IMR-90 (cell line): ENCODE results near the gene RAD51AP2. TPM values are rescaled to one million over a fixed set of nuclear protein-coding genes. Genes with fewer than 3 reads are reported as not detected.

Experiments used
- ATAC-seq: fragments of 200-7000 bp; cut with Tn5 transposase; 2 replicates; pipeline ENCODE4 v1.9.1; 2020; ENCODE audit warnings: low read depth, mild to moderate bottlenecking, moderate library complexity
- BruUV-seq: library from RNA; stranded (reverse); fragments of 400-500 nt; replicated peaks from 2 replicates; lab custom pipeline; 2021; lab: Mats Ljungman, UMichigan
- CTCF ChIA-PET: fragments of 300-600 bp; formaldehyde crosslinking; extraction: SDS; loops from one replicate; lab custom pipeline; 2021; ENCODE audit warnings: antibody characterized with exemption; lab: Yijun Ruan, JAX
- POLR2A ChIA-PET: fragments of 300-600 bp; sonication (Branson Sonifier 250); formaldehyde crosslinking; loops from one replicate; lab custom pipeline; 2022; ENCODE audit warnings: antibody characterized with exemption; ENCODE audit not compliant: unreplicated experiment; lab: Charles Lee
- DNase-seq: peaks from one replicate; pipeline ENCODE4 v3.0.0; 2013
- H2AFZ ChIP-seq: replicated peaks from 2 replicates; pipeline ENCODE3; 2013; ENCODE audit warnings: low read length, mild to moderate bottlenecking; ENCODE audit not compliant: poor library complexity
- H2AK5ac ChIP-seq: 2 replicates; pipeline ENCODE4 v1.6.1; 2013; ENCODE audit warnings: low read depth, low read length, inconsistent platforms
- H2AK9ac ChIP-seq: replicated peaks from 2 replicates; pipeline ENCODE3; 2013; ENCODE audit warnings: mild to moderate bottlenecking, low read depth, low read length, moderate library complexity; ENCODE audit not compliant: poor library complexity
- H2BK120ac ChIP-seq: 2 replicates; pipeline ENCODE4 v1.6.1; 2013; ENCODE audit warnings: low read depth, low read length, inconsistent platforms
- H2BK15ac ChIP-seq: 3 replicates; pipeline ENCODE4 v1.6.1; 2013; ENCODE audit warnings: low read depth, low read length, inconsistent platforms
- H2BK20ac ChIP-seq: 2 replicates; pipeline ENCODE4 v1.6.1; 2013; ENCODE audit warnings: low read depth, mild to moderate bottlenecking, inconsistent platforms, low read length, moderate library complexity
- H2BK5ac ChIP-seq: 2 replicates; pipeline ENCODE4 v1.6.1; 2013; ENCODE audit warnings: mild to moderate bottlenecking, low read depth, low read length, inconsistent platforms; ENCODE audit not compliant: poor library complexity, severe bottlenecking
- H3K14ac ChIP-seq: replicated peaks from 2 replicates; pipeline ENCODE4 v1.6.1; 2013; ENCODE audit warnings: low read depth, low read length, inconsistent platforms
- H3K18ac ChIP-seq: 2 replicates; pipeline ENCODE4 v1.6.1; 2013; ENCODE audit warnings: low read depth, low read length, control low read depth
- H3K23ac ChIP-seq: 2 replicates; pipeline ENCODE4 v1.6.1; 2013; ENCODE audit warnings: low read depth, low read length, inconsistent platforms
- H3K27ac ChIP-seq: 2 replicates; pipeline ENCODE4 v1.5.1; 2013; ENCODE audit warnings: mild to moderate bottlenecking, control low read depth, low read length; ENCODE audit not compliant: insufficient read depth
- H3K27me3 ChIP-seq: 2 replicates; pipeline ENCODE4 v1.6.1; 2013; ENCODE audit warnings: low read length; ENCODE audit not compliant: control insufficient read depth, insufficient read depth
- H3K36me3 ChIP-seq: 2 replicates; pipeline ENCODE4 v1.6.1; 2013; ENCODE audit warnings: low read length, mixed read lengths; ENCODE audit not compliant: control insufficient read depth, insufficient read depth
- H3K4ac ChIP-seq: 2 replicates; pipeline ENCODE4 v1.6.1; 2013; ENCODE audit warnings: low read depth, low read length, inconsistent platforms
- H3K4me1 ChIP-seq: 2 replicates; pipeline ENCODE4 v1.6.1; 2013; ENCODE audit warnings: low read length, mixed read lengths; ENCODE audit not compliant: control insufficient read depth, insufficient read depth
- H3K4me2 ChIP-seq: 2 replicates; pipeline ENCODE4 v1.6.1; 2013; ENCODE audit warnings: low read depth, mild to moderate bottlenecking, control low read depth, low read length, moderate library complexity
- H3K4me3 ChIP-seq: 2 replicates; pipeline ENCODE4 v1.5.1; 2013; ENCODE audit warnings: low read depth, mild to moderate bottlenecking, control low read depth, low read length, moderate library complexity; ENCODE audit not compliant: insufficient read depth
- H3K56ac ChIP-seq: 2 replicates; pipeline ENCODE4 v1.6.1; 2013; ENCODE audit warnings: low read length, inconsistent platforms; ENCODE audit not compliant: insufficient read depth; ENCODE audit errors: extremely low read depth
- H3K79me1 ChIP-seq, 2 experiments: 2 replicates each; pipeline ENCODE4 v1.6.1; 2013; ENCODE audit warnings: low read length in 2 of 2, inconsistent platforms in 1 of 2, low read depth in 1 of 2
- H3K9ac ChIP-seq: 2 replicates; pipeline ENCODE4 v1.6.1; 2013; ENCODE audit warnings: low read depth, low read length, control low read depth
- H3K9me1 ChIP-seq: 2 replicates; pipeline ENCODE4 v1.6.1; 2013; ENCODE audit warnings: low read length, inconsistent platforms; ENCODE audit not compliant: insufficient read depth
- H3K9me3 ChIP-seq: 2 replicates; pipeline ENCODE4 v1.6.1; 2013; ENCODE audit warnings: low read length; ENCODE audit not compliant: control insufficient read depth, insufficient read depth
- H4K20me1 ChIP-seq: 2 replicates; pipeline ENCODE4 v1.6.1; 2013; ENCODE audit warnings: low read length, inconsistent platforms; ENCODE audit not compliant: insufficient read depth
- H4K5ac ChIP-seq: 2 replicates; pipeline ENCODE4 v1.6.1; 2013; ENCODE audit warnings: mild to moderate bottlenecking, low read depth, low read length, control low read depth
- H4K8ac ChIP-seq, 2 experiments: 2 replicates each; pipeline ENCODE4 v1.6.1; 2013; ENCODE audit warnings: low read depth in 2 of 2, low read length in 2 of 2, control low read depth in 1 of 2, inconsistent platforms in 1 of 2
- H4K91ac ChIP-seq: 2 replicates; pipeline ENCODE4 v1.6.1; 2013; ENCODE audit warnings: low read depth, low read length, inconsistent platforms; ENCODE audit not compliant: insufficient read depth
- CEBPB ChIP-seq: IDR thresholded peaks from 2 replicates; pipeline ENCODE4 v1.6.1; 2012; ENCODE audit warnings: low read depth, low read length, improper control_type of control experiment
- ELK1 ChIP-seq: fragments of 150-350 bp; IDR thresholded peaks from 2 replicates; pipeline ENCODE4 v1.6.1; 2016; ENCODE audit warnings: low read depth, mild to moderate bottlenecking, low read length, moderate library complexity, borderline replicate concordance
- MXI1 ChIP-seq: IDR thresholded peaks from 2 replicates; pipeline ENCODE4 v1.6.1; 2012; ENCODE audit warnings: low read depth, mild to moderate bottlenecking, low read length, moderate library complexity, borderline replicate concordance
- WGBS, 2 experiments: methylation state at CpG; one replicate each; pipeline versions ENCODE4 v1.1.5 to v1.1.7; 2013; ENCODE audit warnings: missing lambda C conversion rate in 2 of 2; ENCODE audit not compliant: insufficient read length in 1 of 2; ENCODE audit errors: extremely low coverage in 2 of 2; 5-methylcytosine and 5-hydroxymethylcytosine counted together
- dilution Hi-C: fragments of 300-500 bp; cut with HindIII; formaldehyde crosslinking; loops from one replicate; pipeline ENCODE4 v1.14.3; 2018; ENCODE audit warnings: low sequenced_read_pairs; ENCODE audit not compliant: unreplicated experiment
- in situ Hi-C: fragments of 300-500 bp; cut with MboI; formaldehyde crosslinking; loops from 3 replicates; pipeline ENCODE4 v1.14.3; 2019; ENCODE audit warnings: low sequenced_read_pairs, inconsistent platforms, mixed read lengths
- intact Hi-C: fragments of 100-400 bp; cut with micrococcal nuclease; formaldehyde crosslinking; loops from 2 replicates; pipeline ENCODE4 v1.10.0; 2022
- polyA plus RNA-seq, 3 experiments: library from polyadenylated mRNA; depleted of rRNA; stranded (reverse); fragments of >200 nt; gene quantifications; 2 replicates each; pipeline ENCODE4 v1.2.3, GENCODE V29; 2012; ENCODE audit warnings: low replicate concordance in 1 of 3
- total RNA-seq: library from RNA; depleted of rRNA; stranded (reverse); fragments of >200 nt; gene quantifications from 2 replicates; pipeline ENCODE4 v1.2.3, GENCODE V29; 2012

RAD51AP2 gene
- total and polyA plus RNA-seq, 2 of the 4 experiments (the other 2 are of a cell fraction) = not detected

- Histone ChIP-seq H2BK5ac (no peak overlapping the region), H3K27ac (no peak overlapping the region), H3K18ac (no peak overlapping the region), H2BK20ac (no peak overlapping the region), H3K9ac (no peak overlapping the region), H3K9me1 (no peaks in the 10 kb centered on the region), H3K4ac (no peak overlapping the region), H3K9me3 (no peaks in the 10 kb centered on the region), H3K56ac (no peak overlapping the region), H2BK15ac (no peak overlapping the region), H4K20me1 (no peaks in the 10 kb centered on the region), H3K27me3 (peaks cover 5% of the 10 kb centered on the region), H3K23ac (no peak overlapping the region), H4K8ac (no peak overlapping the region), H2AK5ac (no peak overlapping the region), H3K36me3 (no peaks in the 10 kb centered on the region), H2BK120ac (no peak overlapping the region), H3K4me3 (no peak overlapping the region), H2AFZ (no peak overlapping the region), H3K4me1 (no peaks in the 10 kb centered on the region), H3K79me1 (no peaks in the 10 kb centered on the region), H3K14ac (no peak overlapping the region), H3K4me2 (no peak overlapping the region), H4K91ac (no peak overlapping the region), H2AK9ac (no peak overlapping the region), H4K5ac (no peak overlapping the region)
- no CpG with 5 or more reads among the region's 2 CpGs for WGBS, 2 experiments
- no TSS peak for BruUV-seq
- ChIA-PET POLR2A (no interaction called here), CTCF (no interaction called here)
- ATAC-seq = no peak
- intact Hi-C loops = no loop called here
- DNase-seq = no peak
- dilution Hi-C loops = no loop called here
- TF ChIP-seq ELK1 (no peak), CEBPB (0 out of 2 replicates have a peak, but pooled peaks have one; percentile 1), MXI1 (no peak)
- in situ Hi-C loops = no loop called here
Observed at GRCh38 chr2:17547237-17547636, 29.0 kb upstream of the RAD51AP2 start.
